GM15510 (cell line): ENCODE measurements around the gene PAX5.

Source experiments
- POLR2A ChIP-seq: IDR thresholded peaks from 3 replicates; pipeline ENCODE4 v1.6.1; 2011; ENCODE audit warnings: borderline replicate concordance; ENCODE audit not compliant: insufficient read length; ENCODE audit errors: extremely low read depth

The PAX5 gene

DNA sequence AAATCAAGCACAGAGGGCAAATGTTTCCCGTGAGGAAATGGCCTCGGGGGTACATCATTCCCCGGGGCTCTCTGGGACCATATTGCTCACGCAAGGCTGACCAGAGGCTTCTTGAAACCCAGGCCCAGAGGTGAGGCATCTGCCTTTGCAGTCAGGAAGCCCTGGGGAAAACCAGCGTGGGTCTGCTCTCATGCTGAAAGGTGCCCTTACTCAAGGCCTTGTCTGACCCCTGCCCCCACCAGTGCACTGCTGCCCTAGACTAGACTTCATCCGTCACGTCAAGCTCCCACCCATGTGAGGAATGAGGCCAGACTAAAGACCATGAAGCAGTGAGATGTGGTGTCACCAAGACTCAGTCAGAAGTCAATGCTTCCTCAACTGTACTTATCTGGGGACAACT is 66.1 kb downstream of the PAX5 start:
- no peak for TF ChIP-seq POLR2A

DNA sequence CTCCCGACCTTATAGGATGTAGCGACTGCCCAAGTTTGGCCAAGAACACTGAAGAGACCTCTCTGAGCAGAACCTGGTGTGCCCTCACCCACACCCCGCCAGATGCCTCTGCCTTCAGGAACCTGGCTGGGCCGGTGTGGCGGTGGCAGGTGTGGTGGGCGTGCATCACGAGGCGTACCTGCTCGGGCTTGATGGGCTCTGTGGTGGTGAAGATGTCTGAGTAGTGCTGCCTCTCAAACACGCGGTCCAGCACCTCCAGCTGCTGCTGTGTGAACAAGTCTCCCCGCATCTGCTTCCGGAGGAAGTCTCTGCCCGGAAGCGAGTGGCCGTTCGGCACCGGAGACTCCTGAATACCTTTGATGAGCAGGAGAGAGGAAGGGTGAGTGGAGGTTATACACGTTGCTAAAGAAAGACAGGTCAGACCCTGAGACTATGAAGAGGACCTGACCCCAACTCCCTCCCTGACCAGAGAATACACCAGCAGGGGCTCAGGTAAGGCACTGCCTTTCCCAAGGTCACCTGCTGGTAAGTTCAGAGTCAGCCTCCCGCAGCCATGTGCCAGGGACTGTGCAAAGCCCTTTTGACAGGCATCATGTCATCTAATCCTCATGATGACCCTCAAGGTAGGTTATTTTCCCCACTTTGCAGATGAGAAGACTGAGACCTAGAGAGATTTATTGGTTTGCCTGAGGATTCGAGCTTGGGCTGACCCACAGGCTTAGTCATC is 67.5 kb downstream of the PAX5 start:
- TF ChIP-seq POLR2A, result no peak

DNA sequence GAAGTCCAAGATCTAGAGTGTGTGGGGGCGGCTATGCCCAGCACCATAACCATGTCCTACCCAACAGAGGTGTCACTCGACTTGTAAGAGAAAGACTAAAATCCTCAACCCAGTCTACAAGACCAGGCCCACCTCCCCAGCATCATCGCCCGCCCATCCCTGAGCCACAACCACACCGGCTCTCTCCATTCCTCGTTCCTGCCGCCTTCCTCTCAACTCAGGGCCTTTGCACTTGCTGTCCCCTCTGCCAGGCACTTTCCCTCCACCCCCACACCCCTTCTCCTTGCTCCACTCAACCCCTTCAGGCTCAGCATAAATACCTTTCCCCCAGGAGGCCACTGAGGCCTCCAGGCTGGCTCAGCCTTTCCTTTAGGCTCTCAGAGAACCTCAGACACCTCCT is 69.3 kb downstream of the PAX5 start:
- TF ChIP-seq POLR2A, result no peak

DNA sequence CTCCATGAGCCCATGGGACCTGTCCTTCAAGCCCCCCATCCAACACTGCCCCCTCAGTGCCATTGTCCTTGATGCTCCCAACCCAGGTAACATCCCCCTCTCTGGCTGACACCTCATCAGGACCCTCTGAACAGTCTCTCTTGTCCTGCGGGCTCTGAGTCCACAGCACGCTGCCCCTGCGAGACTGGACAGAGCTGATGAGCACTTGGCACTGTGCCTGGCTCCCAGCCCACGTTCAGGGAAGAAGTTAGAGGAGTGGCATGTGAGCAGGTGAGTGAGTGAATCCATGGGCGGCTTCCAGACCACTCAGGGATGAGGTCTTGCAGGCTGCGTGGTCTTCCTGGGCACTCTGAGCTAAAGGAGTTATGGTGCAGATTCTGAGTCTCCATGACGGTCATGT is 70.7 kb downstream of the PAX5 start:
- no peak for TF ChIP-seq POLR2A

DNA sequence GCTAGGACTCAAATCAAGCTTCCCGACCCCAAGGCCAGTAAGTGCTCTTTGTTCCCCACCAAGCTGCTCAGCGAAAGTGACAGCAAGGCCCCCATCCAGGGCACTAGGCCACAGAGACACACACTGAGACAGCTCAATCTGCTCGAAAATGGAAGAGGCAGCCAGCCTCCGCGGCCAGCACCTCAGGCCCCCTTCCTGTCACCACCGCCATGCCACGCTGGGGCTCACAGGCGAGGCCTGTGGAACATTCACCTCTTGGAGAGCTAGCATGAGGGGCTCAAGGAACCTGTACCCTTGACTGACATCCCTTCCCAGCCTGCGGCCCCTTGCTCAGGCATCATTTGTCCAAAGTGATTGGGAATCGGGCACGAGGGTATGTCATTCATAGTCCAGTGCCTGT is 71.4 kb downstream of the PAX5 start:
- no peak for TF ChIP-seq POLR2A

DNA sequence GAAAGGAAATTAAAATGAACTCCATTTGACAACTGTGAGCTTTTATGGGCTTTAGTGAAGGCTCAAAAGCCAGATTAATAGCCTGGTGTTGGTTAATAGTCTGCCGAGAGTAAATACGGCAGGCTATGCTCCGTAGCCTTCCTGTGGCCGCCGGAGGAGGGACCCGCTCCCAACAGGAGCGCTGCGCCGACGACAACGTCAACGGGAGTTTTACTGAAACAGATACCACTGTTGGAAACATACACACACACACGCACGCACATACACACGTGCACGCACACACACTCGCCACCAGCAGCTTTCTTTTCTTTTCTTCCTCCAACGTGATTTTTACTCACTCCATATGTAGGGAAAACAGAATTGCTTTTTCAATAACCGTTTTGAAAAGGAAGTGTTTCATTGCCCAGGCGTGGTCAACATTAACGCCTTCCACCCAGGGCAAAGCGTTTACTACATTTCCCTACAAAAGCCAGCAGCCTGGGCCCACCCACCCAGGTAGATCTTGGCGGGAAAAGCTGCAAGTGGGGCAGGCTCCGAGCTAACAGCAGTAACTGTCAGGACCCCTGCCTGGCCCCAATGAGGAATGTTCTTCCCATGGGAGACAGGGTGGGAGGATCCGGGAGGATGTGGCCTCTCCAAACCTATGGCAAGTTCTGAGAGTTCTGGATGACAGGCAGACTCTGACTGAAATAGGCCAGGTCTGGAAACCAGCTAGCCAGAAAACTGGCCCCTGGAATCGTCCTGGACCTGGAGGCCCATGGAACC is 72.3 kb downstream of the PAX5 start:
- no peak for TF ChIP-seq POLR2A

DNA sequence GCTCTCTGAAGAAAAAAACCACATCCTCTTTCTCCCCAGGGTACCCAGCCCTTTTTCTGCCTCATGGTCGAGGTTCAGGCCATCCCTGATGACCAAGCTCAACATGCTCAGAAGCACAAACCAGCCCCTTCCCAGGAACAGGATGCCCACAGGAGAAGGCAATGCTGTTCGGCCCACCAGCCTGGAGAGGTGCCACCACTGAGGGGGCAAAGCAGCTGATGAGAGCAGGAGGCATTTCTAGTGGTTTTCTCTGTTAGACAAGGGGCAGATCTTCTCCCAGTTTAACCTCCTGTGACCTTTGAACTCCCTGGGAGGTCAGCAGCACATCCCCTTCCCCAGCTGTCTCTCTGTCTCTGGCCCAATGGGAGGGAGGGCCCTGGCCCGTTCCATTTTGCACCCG is 73.0 kb downstream of the PAX5 start:
- TF ChIP-seq POLR2A, result no peak

DNA sequence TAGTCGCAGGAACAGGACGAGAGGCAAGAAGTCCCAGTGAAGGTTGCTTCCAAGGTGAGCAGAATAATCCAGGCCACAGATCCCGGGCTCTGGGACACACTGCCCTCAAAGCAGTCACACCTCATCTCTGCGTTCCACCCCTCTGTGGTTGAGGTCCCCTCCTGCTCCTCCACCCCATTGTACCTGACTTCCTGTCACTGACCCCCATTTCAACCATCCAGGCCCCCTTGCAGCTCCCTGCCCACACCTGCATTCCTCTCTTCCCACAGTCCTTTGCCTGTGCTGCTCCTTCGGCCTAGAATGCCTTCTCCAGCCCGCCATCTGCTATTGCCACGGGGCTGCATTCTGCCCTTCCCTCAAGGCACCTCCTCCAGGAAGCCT is 73.5 kb downstream of the PAX5 start:
- no peak for TF ChIP-seq POLR2A

DNA sequence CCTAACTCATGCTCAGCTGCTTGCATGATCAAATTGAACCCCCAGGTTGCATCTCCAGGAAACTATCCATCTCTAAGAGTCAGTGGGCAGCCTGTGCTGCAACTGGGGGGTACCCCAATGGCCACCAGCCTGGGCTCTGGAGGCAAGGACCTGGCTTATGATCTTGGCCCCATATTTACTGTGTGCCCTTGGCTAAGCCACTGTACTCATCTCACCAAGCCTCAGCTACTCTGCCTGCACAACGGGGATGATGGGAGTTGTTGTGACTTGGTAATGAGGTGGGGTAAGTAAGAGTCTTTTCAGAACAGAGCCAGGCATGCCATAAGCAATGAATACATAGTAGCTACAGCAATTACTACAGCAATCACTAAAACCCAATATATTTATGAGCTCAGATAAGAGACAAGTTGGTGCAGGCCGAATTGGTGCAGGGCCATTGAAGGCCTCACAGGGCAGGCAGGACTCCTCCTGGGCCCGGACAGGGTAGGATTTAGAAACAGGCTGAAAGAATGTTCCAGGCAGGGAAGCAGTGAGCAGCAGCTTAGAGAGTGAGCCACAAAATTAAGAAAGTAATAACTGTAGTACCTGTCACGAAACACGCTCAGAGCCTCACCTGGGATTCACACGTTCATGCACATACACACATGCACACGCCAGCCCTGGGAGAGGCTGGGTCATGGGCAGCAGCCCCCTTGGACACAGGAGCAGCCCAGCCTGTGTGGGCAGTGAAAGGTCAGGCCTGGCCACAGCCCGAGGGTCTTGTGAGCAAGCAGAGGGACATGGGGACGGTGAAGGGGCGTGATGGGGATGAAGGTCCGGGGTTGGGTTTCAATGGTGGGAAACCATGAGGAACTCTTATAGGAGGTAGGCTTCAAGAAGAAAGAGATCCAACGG is 74.1 kb downstream of the PAX5 start:
- no peak for TF ChIP-seq POLR2A

DNA sequence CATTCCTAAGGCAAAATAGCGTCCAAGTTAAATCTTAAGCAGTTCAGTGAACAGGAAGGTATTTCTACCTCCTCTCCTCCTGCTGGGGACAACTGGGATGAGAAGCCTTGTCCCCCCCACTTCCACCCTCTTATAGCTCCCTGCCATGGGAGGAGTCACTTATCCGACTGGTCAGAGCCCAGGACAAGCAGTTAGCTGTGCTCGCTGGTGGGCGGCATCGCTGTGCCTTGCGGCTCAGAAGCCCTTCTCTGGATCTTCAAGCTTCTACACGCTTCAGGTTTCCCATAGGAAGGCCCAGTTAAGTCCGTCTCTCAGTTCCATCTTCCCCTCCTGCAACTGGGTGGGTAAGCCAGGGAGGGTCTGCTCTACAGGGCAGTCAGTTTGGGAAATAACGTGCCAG is 77.2 kb downstream of the PAX5 start:
- TF ChIP-seq POLR2A, result no peak

DNA sequence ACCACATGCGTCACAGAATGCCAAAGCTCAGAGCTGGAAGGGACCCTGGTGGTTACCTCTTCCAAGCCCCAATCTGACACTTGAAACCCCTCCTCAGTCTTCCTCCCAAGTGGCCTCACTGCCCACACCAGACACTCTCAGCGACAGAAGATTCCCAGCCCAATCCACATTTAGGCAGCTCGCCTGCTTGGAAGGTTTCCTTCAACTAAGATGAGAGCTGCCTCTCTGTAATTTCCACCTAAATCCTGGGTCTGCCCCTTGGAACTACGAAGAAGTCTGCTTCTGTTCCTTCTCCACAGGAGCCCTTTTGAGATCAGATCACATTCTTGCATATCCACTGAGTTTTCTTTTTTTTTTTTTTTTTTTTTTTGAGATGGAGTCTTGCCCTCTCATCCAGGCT is 83.7 kb downstream of the PAX5 start:
- TF ChIP-seq POLR2A, result no peak

DNA sequence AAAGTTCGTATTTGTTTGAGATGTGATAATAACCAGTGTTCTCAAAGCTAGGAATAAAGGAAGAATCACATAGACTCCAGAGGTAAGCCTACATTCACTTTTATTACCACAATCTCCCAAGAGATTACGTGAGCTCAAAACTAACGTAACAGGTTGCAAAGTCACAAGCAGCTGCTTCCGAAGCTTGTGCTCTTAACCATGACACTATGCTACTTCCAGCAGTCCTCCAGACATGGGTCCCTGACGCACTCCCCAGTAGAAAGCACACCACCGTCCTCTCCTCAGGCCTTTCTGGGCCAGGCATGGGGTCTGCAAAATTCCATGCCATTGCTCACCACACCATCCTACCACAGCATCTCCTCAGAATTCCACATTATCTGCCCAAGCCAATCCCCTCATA is 84.6 kb downstream of the PAX5 start:
- no peak for TF ChIP-seq POLR2A

DNA sequence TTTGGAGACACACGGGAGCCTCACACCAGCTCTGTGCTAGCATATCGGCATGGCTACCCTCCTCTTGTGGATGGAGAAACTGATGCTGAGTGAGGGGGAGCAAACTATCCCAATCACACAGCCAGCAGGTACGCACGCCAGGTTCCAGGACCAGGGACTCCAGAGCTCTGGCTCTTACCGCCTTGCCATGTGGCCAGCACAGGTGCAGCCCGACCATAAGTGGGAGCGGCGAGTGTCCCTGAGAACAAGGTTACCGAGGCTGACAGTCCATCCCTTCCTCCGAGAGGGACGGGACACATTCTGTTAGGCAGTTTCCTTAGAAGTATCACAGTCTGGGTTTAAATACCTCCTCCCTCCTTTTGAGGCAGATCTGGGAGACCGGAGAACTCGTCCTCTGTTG is 86.0 kb downstream of the PAX5 start:
- TF ChIP-seq POLR2A, result no peak

DNA sequence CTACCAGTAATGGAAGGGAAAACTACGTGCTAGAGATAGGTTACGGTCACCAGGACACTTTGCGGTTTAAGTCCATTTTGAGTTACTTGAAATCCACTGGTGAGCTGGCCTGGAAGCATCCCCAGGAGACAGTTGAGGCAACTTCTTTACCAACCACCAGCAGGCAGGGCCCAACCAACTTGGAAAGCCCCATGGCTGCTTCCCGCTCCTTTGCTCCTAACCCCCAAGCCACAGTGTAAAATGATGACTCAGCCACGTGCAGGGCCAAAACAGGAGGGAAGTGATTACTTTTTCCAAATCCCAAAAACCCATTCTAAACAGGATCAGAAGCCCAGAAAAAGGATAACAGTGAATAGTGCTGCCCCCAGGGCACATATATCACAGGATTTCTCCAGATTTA is 87.4 kb downstream of the PAX5 start:
- TF ChIP-seq POLR2A, result no peak

DNA sequence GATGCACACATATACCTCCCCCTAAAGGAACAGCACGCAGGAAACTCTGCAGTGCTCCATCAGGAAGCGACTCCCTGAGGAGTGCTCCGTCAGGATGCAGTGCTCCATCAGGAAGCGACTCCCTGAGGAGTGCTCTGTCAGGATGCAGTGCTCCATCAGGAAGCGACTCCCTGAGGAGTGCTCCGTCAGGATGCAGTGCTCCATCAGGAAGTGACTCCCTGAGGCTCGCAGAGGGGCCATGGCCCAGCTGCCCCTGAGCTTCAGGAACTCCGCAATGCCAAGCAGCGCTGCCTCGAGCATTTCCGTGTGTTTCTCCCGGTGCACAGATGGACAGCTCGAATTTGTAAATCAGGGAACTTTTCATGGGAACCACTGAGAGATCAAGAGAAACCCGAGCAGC is 88.1 kb downstream of the PAX5 start:
- no peak for TF ChIP-seq POLR2A

DNA sequence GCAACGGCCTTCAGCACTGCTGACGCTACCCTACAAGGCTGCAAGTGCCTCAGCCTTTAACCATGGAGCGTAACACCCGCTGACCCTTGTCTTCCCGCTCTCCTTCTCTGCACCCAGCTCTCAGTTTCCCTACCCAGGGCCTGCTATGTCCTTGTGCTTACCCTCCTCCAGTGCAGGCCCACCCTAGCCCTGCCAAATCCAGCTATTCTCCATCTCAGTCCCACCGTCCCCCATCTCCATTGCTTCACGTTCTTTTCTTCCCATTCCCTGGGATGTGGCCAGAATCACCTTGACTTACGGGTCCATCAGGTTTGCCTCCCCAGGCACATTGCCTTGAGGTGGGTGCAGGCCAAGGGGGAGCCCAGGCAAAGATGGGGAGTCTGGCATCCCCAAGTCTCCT is 91.2 kb downstream of the PAX5 start:
- no peak for TF ChIP-seq POLR2A

DNA sequence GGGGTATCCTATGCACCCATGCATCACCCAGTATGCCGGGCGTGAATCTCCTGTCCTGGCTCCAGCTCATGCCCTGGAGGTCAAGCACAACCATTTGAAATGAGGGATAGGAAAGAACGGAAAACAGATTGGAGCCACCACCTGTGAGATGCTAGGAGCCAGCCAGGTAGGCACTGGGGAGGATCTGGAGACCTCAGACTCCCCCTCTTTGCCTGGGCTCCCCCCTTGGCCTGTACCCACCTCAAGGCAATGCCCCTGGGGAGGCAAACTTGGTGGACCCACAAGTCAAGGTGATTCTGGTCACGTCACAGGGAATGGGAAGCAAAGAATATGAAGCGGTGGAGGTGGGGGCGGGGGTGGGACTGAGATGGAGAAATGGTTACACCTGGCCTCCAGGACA is 92.6 kb downstream of the PAX5 start:
- TF ChIP-seq POLR2A, result no peak

DNA sequence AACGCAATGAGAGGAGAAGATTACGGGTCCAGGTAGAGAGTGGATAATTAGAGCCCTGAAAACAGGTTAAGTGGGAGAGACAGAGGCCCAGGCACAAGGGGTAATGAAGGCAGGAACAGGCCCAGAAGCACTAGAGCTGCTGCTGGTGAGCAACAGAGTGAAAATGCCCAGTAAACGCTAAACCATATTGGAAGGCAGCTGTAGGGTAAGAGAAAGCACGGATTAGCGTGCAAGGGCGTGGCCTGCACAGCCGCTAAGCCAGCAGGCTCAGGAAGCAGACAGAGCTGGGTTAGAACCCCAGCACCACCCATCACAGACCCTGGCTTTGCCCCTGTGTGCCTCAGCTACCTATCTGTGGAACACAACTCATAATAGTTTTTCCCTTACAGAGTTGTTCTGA is 93.2 kb downstream of the PAX5 start:
- no peak for TF ChIP-seq POLR2A
